HG03521 (cell line): Measurements from ENCODE around the gene SF3B1.
"Not testable (repeated sequence)": the region's sequence is repeated elsewhere in the genome, so short reads cannot be mapped to it uniquely, and the experiment has no call there.

Experiments
- ATAC-seq: cut with Tn5 transposase; IDR thresholded peaks from one replicate; pipeline ENCODE4 v1.9.1; 2021; ENCODE audit warnings: mild to moderate bottlenecking, moderate library complexity; ENCODE audit not compliant: unreplicated experiment

The SF3B1 gene

GRCh38 chr2:197345846-197346370, 88.9 kb downstream of the SF3B1 start:
- no peak for ATAC-seq

GRCh38 chr2:197343968-197344367, 90.9 kb downstream of the SF3B1 start:
- ATAC-seq, result not testable (repeated sequence)

- ATAC-seq, result no peak
Observed at GRCh38 chr2:197340591-197340990, 94.2 kb downstream of the SF3B1 start.
